Activated CD8-positive, alpha-beta T cell treated with anti-CD3 and anti-CD28 coated beads for 36 hours (primary cell): Measurements from ENCODE around the gene ABCA13. TPM values are rescaled to one million over a fixed set of nuclear protein-coding genes. Genes with fewer than 3 reads are reported as not detected.
A peak's percentile ranks its signal among the peaks of the same experiment; 100 is the strongest.

ENCODE experiments used
- ATAC-seq: fragments of 200-7000 bp; cut with Tn5 transposase; one replicate; pipeline ENCODE4 v1.10.0; 2021; ENCODE audit warnings: mild to moderate bottlenecking, moderate library complexity
- CTCF ChIA-PET: fragments of 350-600 bp; sonication (Branson Sonifier 250); formaldehyde crosslinking; loops from one replicate; lab custom pipeline; 2021; ENCODE audit warnings: antibody characterized with exemption; lab: Charles Lee
- POLR2A ChIA-PET: fragments of 350-600 bp; sonication (Branson Sonifier 250); formaldehyde crosslinking; loops from one replicate; lab custom pipeline; 2021; ENCODE audit warnings: antibody characterized with exemption; lab: Charles Lee
- DNase-seq: peaks from one replicate; pipeline ENCODE4 v3.0.0-alpha.2; 2020
- H3K27ac Mint-ChIP-seq: one replicate; pipeline ENCODE4 v1.8.0; 2021; ENCODE audit warnings: mild to moderate bottlenecking, mixed read lengths
- H3K27me3 Mint-ChIP-seq: one replicate; pipeline ENCODE4 v1.8.0; 2021; ENCODE audit warnings: mixed read lengths
- H3K36me3 Mint-ChIP-seq: one replicate; pipeline ENCODE4 v1.8.0; 2021; ENCODE audit warnings: low read depth, mixed read lengths
- H3K4me1 Mint-ChIP-seq: one replicate; pipeline ENCODE4 v1.8.0; 2021; ENCODE audit warnings: low read depth, mixed read lengths
- H3K4me3 Mint-ChIP-seq: one replicate; pipeline ENCODE4 v1.8.0; 2021; ENCODE audit warnings: mild to moderate bottlenecking, moderate library complexity, mixed read lengths
- H3K9me3 Mint-ChIP-seq: one replicate; pipeline ENCODE4 v1.8.0; 2021; ENCODE audit warnings: mixed read lengths
- intact Hi-C: fragments of 100-400 bp; cut with micrococcal nuclease; formaldehyde crosslinking; loops from one replicate; pipeline ENCODE4 v1.10.0; 2022
- total RNA-seq, 2 experiments: library from RNA; stranded (reverse); gene quantifications; one replicate each; pipeline ENCODE4 v1.2.3, GENCODE V29; 2021
- TF ChIP-seq, protein P1 (sequence below): fragments of 200-600 bp; IDR thresholded peaks from one replicate; pipeline ENCODE4 v1.8.0; 2022; ENCODE audit warnings: antibody characterized with exemption, mild to moderate bottlenecking

The ABCA13 gene, protein sequence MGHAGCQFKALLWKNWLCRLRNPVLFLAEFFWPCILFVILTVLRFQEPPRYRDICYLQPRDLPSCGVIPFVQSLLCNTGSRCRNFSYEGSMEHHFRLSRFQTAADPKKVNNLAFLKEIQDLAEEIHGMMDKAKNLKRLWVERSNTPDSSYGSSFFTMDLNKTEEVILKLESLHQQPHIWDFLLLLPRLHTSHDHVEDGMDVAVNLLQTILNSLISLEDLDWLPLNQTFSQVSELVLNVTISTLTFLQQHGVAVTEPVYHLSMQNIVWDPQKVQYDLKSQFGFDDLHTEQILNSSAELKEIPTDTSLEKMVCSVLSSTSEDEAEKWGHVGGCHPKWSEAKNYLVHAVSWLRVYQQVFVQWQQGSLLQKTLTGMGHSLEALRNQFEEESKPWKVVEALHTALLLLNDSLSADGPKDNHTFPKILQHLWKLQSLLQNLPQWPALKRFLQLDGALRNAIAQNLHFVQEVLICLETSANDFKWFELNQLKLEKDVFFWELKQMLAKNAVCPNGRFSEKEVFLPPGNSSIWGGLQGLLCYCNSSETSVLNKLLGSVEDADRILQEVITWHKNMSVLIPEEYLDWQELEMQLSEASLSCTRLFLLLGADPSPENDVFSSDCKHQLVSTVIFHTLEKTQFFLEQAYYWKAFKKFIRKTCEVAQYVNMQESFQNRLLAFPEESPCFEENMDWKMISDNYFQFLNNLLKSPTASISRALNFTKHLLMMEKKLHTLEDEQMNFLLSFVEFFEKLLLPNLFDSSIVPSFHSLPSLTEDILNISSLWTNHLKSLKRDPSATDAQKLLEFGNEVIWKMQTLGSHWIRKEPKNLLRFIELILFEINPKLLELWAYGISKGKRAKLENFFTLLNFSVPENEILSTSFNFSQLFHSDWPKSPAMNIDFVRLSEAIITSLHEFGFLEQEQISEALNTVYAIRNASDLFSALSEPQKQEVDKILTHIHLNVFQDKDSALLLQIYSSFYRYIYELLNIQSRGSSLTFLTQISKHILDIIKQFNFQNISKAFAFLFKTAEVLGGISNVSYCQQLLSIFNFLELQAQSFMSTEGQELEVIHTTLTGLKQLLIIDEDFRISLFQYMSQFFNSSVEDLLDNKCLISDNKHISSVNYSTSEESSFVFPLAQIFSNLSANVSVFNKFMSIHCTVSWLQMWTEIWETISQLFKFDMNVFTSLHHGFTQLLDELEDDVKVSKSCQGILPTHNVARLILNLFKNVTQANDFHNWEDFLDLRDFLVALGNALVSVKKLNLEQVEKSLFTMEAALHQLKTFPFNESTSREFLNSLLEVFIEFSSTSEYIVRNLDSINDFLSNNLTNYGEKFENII (N-terminal part only)
- not detected for total RNA-seq

DNA sequence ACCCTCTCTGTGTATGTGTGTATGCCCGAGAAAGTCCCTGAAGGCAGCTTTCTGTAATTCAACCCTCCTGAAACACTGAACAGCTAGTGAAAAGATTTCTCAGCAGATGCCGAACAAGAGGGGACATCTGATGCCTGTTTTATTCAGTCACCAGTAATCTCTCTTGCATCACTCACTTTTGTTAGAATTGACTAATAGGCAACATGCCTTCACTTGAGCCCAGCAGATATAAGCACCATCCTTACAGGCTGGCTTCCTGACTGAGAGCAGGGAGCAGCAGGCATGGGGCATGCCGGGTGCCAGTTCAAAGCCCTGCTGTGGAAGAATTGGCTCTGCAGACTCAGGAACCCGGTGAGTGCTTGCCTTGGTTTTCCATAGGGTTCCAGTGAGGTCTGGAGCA is at the start of gene ABCA13:
ABCA13 (plus strand) TSS at position 257 of the 400 bp plus-strand sequence; CDS start at position 283, 26 bp downstream.
- CTCF ChIA-PET, result no interaction called here
- TF ChIP-seq, protein P1, sequence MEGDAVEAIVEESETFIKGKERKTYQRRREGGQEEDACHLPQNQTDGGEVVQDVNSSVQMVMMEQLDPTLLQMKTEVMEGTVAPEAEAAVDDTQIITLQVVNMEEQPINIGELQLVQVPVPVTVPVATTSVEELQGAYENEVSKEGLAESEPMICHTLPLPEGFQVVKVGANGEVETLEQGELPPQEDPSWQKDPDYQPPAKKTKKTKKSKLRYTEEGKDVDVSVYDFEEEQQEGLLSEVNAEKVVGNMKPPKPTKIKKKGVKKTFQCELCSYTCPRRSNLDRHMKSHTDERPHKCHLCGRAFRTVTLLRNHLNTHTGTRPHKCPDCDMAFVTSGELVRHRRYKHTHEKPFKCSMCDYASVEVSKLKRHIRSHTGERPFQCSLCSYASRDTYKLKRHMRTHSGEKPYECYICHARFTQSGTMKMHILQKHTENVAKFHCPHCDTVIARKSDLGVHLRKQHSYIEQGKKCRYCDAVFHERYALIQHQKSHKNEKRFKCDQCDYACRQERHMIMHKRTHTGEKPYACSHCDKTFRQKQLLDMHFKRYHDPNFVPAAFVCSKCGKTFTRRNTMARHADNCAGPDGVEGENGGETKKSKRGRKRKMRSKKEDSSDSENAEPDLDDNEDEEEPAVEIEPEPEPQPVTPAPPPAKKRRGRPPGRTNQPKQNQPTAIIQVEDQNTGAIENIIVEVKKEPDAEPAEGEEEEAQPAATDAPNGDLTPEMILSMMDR, result no peak
- DNase-seq (no peak), ATAC-seq (no peak)
- intact Hi-C loops, result no loop called here
- POLR2A ChIA-PET, result no interaction called here
- H3K9me3 Mint-ChIP-seq, result peaks cover 2% of the 10 kb centered on the region
- no peaks in the 10 kb centered on the region for H3K4me1 Mint-ChIP-seq
- H3K27me3 Mint-ChIP-seq, result peaks cover 7% of the 10 kb centered on the region
- H3K36me3 Mint-ChIP-seq, result no peaks in the 10 kb centered on the region
- no peak within 1 kb of the TSS for H3K4me3 Mint-ChIP-seq
- H3K27ac Mint-ChIP-seq, result no peak within 1 kb of the TSS

DNA sequence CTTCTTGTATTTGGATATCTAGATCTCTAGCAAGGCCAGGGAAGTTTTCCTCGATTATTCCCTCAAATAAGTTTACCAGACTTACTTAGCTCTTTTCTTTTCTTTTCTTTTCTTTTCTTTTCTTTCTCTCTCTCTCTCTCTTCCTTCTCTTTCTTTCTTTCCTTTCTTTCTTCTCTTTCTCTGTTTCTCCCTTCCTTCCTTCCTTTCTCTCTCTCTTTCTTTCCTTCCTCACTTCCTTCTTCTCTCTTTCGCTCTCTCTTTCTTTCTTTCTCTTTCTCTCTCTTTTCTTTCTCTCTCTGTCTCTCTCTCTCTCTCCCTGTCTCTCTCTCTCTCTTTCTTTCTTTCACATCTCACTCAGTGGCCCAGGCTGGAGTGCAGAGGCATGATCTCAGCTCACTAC is 45.2 kb upstream of the ABCA13 start:
- Mint-ChIP-seq H3K36me3 (no peaks in the 10 kb centered on the region), H3K4me3 (no peak overlapping the region), H3K27ac (no peak overlapping the region), H3K9me3 (peaks cover 9% of the 10 kb centered on the region), H3K4me1 (peaks cover 1% of the 10 kb centered on the region), H3K27me3 (peaks cover 13% of the 10 kb centered on the region)
- intact Hi-C loops, result no loop called here
- ATAC-seq (no peak), DNase-seq (no peak)
- TF ChIP-seq, protein P1, result peak; percentile 33
- CTCF ChIA-PET, result interaction anchor here (0.8 kb wide), 1 partner anchor 15 kb away, joined by 3 read pairs; no protein-coding TSS in a partner anchor
- POLR2A ChIA-PET, result no interaction called here

DNA sequence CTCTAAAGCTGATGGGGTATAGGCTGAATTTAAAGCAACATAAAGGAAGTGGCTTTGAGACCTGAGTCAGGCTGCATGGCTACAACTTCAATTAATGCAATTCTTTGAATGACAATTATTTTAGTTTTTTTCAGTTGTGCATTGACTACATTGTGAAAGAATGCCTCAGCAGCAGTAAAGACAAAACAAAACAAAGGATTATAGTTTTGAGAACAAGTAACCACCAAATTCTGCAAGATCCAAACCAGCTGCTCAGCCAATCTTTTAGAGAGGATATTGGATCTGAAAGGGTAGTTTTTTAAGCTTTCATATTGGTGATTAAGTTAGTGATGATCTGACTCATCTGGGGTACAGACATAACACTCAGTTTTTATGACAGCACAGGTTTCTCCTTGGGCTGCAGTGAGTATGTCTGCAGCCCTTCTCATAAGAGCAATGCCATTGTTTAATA is 40.6 kb upstream of the ABCA13 start:
- TF ChIP-seq, protein P1, result no peak
- Mint-ChIP-seq H3K27me3 (peaks cover 5% of the 10 kb centered on the region), H3K27ac (no peak overlapping the region), H3K4me1 (peaks cover 1% of the 10 kb centered on the region), H3K4me3 (no peak overlapping the region), H3K36me3 (no peaks in the 10 kb centered on the region), H3K9me3 (peaks cover 8% of the 10 kb centered on the region)
- CTCF ChIA-PET, result interaction anchor here (1.0 to 1.5 kb wide), 3 partner anchors 11 to 139 kb away, joined by 3 to 6 read pairs (median 6); no protein-coding TSS in a partner anchor
- ATAC-seq (peak; percentile 67), DNase-seq (no peak)
- POLR2A ChIA-PET, result no interaction called here
- intact Hi-C loops, result no loop called here

DNA sequence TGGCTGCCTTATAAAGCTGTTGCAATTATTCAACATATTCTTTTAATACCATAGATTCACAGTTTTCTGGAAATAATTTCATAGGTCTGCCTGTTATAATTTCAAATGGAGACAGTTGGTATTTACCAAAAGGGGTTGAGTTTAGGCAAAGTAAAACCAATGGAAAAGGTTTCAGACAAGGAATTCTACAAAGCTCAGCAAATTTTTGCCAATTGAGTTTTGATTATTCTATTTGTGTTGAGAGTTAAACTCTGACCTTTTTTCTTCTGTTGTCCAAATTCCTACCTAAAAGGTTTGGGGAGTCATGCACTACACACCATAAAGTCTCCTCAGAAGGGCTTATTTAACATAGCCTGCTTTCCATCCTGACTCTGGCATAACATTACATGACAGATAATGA is 38.5 kb upstream of the ABCA13 start:
- ChIA-PET POLR2A (interaction anchor here (0.6 kb wide), 1 partner anchor 155 kb away, joined by 3 read pairs; no protein-coding TSS in a partner anchor), CTCF (interaction anchor here (0.6 to 1.0 kb wide), 3 partner anchors 22 to 188 kb away, joined by 3 to 4 read pairs (median 3); no protein-coding TSS in a partner anchor)
- ATAC-seq (no peak), DNase-seq (no peak)
- no peaks in the 10 kb centered on the region for H3K36me3 Mint-ChIP-seq
- H3K27ac Mint-ChIP-seq, result no peak overlapping the region
- TF ChIP-seq, protein P1, result no peak
- H3K9me3 Mint-ChIP-seq, result peaks cover 4% of the 10 kb centered on the region
- H3K4me1 Mint-ChIP-seq, result peaks cover 1% of the 10 kb centered on the region
- intact Hi-C loops, result no loop called here
- no peak overlapping the region for H3K4me3 Mint-ChIP-seq
- peaks cover 3% of the 10 kb centered on the region for H3K27me3 Mint-ChIP-seq
